KMS-11 (cell line): Measurements from ENCODE around the gene ACADSB.

Experiments used
- H2AFZ ChIP-seq: fragments of 200-600 bp; sonication (generic); 2 replicates; pipeline ENCODE4 v1.6.1; 2016; ENCODE audit warnings: antibody characterized with exemption, mixed run types, low read depth
- H3K27ac ChIP-seq: fragments of 200-600 bp; sonication (generic); 2 replicates; pipeline ENCODE4 v1.6.1; 2016; ENCODE audit warnings: mild to moderate bottlenecking, mixed run types
- H3K27me3 ChIP-seq: fragments of 200-600 bp; sonication (generic); 2 replicates; pipeline ENCODE4 v1.6.1; 2017; ENCODE audit warnings: mild to moderate bottlenecking, low read depth, mixed run types, moderate library complexity; ENCODE audit not compliant: insufficient read depth
- H3K36me3 ChIP-seq: fragments of 200-600 bp; sonication (generic); 2 replicates; pipeline ENCODE4 v1.6.1; 2017; ENCODE audit warnings: mild to moderate bottlenecking, mixed run types; ENCODE audit not compliant: insufficient read depth
- H3K4me1 ChIP-seq: fragments of 200-600 bp; sonication (generic); 2 replicates; pipeline ENCODE4 v1.6.1; 2016; ENCODE audit warnings: mild to moderate bottlenecking, low read depth, mixed run types; ENCODE audit not compliant: poor library complexity, severe bottlenecking
- H3K4me2 ChIP-seq: fragments of 200-600 bp; sonication (generic); 2 replicates; pipeline ENCODE4 v1.7.0; 2016; ENCODE audit warnings: mild to moderate bottlenecking, mixed run types
- H3K4me3 ChIP-seq: fragments of 200-600 bp; sonication (generic); IDR thresholded peaks from 2 replicates; pipeline ENCODE4 v1.6.1; 2017; ENCODE audit warnings: low read depth, low read length, mixed read lengths; ENCODE audit not compliant: insufficient read depth
- H3K79me2 ChIP-seq: fragments of 200-600 bp; sonication (generic); 2 replicates; pipeline ENCODE4 v1.6.1; 2016; ENCODE audit warnings: low read depth, mixed run types; ENCODE audit not compliant: insufficient read depth
- H3K9ac ChIP-seq: fragments of 200-600 bp; sonication (generic); 2 replicates; pipeline ENCODE4 v1.6.1; 2016; ENCODE audit warnings: mild to moderate bottlenecking, mixed run types
- H4K20me1 ChIP-seq: fragments of 200-600 bp; sonication (generic); 2 replicates; pipeline ENCODE4 v1.6.1; 2016; ENCODE audit warnings: mild to moderate bottlenecking, mixed run types; ENCODE audit not compliant: insufficient read depth
- TF ChIP-seq, protein P1 (sequence below): fragments of 200-600 bp; sonication (generic); conservative IDR thresholded peaks from 2 replicates; pipeline ENCODE4 v1.6.1; 2017; ENCODE audit warnings: low read depth, mild to moderate bottlenecking, antibody characterized with exemption, low read length, moderate library complexity, mixed read lengths

The ACADSB gene

DNA sequence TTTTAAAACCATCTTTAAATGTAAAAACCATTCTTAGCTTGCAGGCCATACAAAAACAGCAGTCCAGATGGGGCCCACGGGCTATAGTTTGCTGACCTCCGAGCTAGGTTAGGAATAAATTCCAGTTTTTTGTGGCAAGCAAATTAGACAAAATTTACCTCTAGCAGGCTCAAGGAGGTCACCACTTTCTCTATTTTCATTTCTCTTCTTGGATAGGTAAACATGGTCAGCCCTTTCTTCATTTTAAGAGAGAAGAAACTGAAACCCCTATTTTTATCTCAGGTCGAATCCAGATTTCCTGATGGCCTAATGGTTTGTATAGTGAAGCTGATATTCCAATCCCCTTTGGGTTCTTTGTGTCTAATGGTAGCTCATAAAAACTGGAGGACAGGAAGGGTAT is 10.9 kb upstream of the ACADSB start:
- H3K36me3 ChIP-seq: no peaks in the 10 kb centered on the region; the same call in 1 of the 2 replicates
- TF ChIP-seq, protein P1, sequence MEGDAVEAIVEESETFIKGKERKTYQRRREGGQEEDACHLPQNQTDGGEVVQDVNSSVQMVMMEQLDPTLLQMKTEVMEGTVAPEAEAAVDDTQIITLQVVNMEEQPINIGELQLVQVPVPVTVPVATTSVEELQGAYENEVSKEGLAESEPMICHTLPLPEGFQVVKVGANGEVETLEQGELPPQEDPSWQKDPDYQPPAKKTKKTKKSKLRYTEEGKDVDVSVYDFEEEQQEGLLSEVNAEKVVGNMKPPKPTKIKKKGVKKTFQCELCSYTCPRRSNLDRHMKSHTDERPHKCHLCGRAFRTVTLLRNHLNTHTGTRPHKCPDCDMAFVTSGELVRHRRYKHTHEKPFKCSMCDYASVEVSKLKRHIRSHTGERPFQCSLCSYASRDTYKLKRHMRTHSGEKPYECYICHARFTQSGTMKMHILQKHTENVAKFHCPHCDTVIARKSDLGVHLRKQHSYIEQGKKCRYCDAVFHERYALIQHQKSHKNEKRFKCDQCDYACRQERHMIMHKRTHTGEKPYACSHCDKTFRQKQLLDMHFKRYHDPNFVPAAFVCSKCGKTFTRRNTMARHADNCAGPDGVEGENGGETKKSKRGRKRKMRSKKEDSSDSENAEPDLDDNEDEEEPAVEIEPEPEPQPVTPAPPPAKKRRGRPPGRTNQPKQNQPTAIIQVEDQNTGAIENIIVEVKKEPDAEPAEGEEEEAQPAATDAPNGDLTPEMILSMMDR: no peak
- H3K4me2 ChIP-seq: peak overlapping the region; percentile 16; the same call in 1 of the 2 replicates

DNA sequence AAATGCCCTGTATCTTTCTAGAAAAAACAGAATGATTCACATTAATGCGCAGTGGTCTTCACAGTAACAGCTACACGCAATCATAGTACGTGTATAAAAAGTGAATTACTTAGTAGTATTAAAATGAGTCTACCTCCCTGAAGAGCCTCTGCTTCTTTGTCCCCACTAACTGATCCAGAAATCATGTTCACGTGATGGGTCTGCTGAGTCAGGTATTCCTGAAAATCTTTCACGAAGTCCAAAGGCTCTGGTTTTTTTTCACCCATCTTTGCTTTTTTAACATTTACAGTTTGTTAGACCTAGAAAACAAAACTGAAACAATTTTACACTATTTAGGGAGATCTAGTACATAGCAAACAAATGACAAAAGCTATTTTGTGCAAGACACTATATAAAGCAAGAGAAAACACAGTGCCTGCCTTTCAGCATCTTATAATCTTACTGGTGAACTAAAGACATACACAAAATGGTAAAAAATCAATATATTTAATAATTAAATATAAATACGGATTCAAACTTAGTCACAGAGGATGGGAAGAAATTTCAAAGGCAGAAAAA is 10.4 kb upstream of the ACADSB start:
- Histone ChIP-seq H3K9ac (no peak overlapping the region), H3K4me3 (no peak overlapping the region), H3K4me2 (peak overlapping the region; percentile 16; the same call in 1 of the 2 replicates), H3K79me2 (peaks cover 26% of the 10 kb centered on the region), H3K36me3 (no peaks in the 10 kb centered on the region; the same call in 1 of the 2 replicates), H4K20me1 (no peaks in the 10 kb centered on the region; the same call in 1 of the 2 replicates), H3K27ac (no peak overlapping the region; the same call in 1 of the 2 replicates), H3K4me1 (peaks cover 34% of the 10 kb centered on the region), H3K27me3 (no peaks in the 10 kb centered on the region), H2AFZ (no peak overlapping the region)
- TF ChIP-seq, protein P1: no peak

More for the DNA sequence above, 10.9 kb upstream of the ACADSB start:
- Histone ChIP-seq H3K27me3 (no peaks in the 10 kb centered on the region), H3K27ac (no peak overlapping the region; the same call in 1 of the 2 replicates), H3K4me3 (no peak overlapping the region), H3K4me1 (peaks cover 34% of the 10 kb centered on the region), H3K9ac (no peak overlapping the region), H4K20me1 (no peaks in the 10 kb centered on the region; the same call in 1 of the 2 replicates), H2AFZ (no peak overlapping the region), H3K79me2 (peaks cover 20% of the 10 kb centered on the region; the same call in 1 of the 2 replicates)

DNA sequence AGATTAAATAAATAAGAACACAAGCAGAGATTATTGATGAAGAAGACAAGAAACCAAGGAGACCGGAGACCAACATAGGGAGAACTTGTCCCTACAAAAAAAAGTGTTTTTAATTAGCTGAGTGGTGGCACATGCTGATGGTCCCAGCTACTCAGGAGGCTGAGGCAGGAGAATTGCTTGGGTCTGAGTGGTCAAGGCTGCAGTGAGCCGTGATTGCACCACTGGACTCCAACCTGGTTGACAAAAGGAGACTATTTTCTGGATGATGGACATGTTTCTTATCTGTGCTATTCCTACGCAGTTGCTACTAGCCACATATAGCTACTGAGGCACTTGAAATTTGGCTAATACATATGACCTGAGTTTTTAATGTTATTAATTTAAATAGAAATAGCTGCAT is 9.9 kb upstream of the ACADSB start:
- no peak overlapping the region for H2AFZ ChIP-seq
- peaks cover 31% of the 10 kb centered on the region for H3K79me2 ChIP-seq
- peaks cover 34% of the 10 kb centered on the region for H3K4me1 ChIP-seq
- H3K4me3 ChIP-seq: no peak overlapping the region
- no peak overlapping the region; the same call in 1 of the 2 replicates for H3K4me2 ChIP-seq
- TF ChIP-seq, protein P1: no peak
- no peaks in the 10 kb centered on the region for H3K27me3 ChIP-seq
- no peaks in the 10 kb centered on the region; the same call in 1 of the 2 replicates for H3K36me3 ChIP-seq
- no peak overlapping the region for H3K9ac ChIP-seq
- H4K20me1 ChIP-seq: no peaks in the 10 kb centered on the region; the same call in 1 of the 2 replicates
- H3K27ac ChIP-seq: no peak overlapping the region

DNA sequence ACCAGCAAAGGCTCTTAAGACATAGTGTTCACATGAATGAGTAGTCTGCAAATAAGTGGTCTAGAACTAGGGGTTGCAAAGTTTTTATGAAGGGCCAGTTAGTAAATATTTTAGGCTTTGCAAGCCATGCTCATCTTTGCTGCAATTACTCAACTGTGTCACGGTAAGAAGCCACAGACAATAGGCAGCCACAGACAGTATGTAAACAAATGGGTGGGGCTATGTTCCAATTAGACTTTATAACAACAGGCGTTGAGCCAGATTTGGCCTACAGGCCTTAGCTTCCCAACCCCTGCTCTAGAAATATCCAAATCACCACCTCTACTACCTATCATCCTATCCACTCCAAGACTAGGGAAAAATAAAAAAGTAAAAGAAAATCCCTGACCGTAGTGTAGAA is 9.5 kb upstream of the ACADSB start:
- peaks cover 34% of the 10 kb centered on the region for H3K4me1 ChIP-seq
- no peak overlapping the region for H3K9ac ChIP-seq
- peaks cover 35% of the 10 kb centered on the region for H3K79me2 ChIP-seq
- no peak overlapping the region for H2AFZ ChIP-seq
- no peaks in the 10 kb centered on the region; the same call in 1 of the 2 replicates for H3K36me3 ChIP-seq
- no peak overlapping the region; the same call in 1 of the 2 replicates for H3K4me2 ChIP-seq
- no peaks in the 10 kb centered on the region; the same call in 1 of the 2 replicates for H4K20me1 ChIP-seq
- H3K27ac ChIP-seq: no peak overlapping the region
- H3K4me3 ChIP-seq: no peak overlapping the region
- no peaks in the 10 kb centered on the region for H3K27me3 ChIP-seq
- TF ChIP-seq, protein P1: no peak
